H1 (cell line): Measurements from ENCODE around the gene CTSA. TPM values are rescaled to one million over a fixed set of nuclear protein-coding genes. Genes with fewer than 3 reads are reported as not detected.

ENCODE experiments used
- ASH2L ChIP-seq: fragments of 200-600, 300-600 bp; sonication (generic); IDR thresholded peaks from one replicate; pipeline ENCODE4 v1.7.1; 2017; ENCODE audit warnings: low read length
- ATF3 ChIP-seq: IDR thresholded peaks from 2 replicates; pipeline ENCODE4 v1.6.1; 2011; ENCODE audit warnings: low read depth, mild to moderate bottlenecking, low read length; ENCODE audit not compliant: insufficient read depth
- BCL11A ChIP-seq, 2 experiments: IDR thresholded peaks; one replicate each; pipeline ENCODE4 v1.6.1; 2011; ENCODE audit warnings: low read depth in 2 of 2, low read length in 2 of 2, mild to moderate bottlenecking in 2 of 2
- CHD2 ChIP-seq: IDR thresholded peaks from 2 replicates; pipeline ENCODE4 v1.6.1; 2012; ENCODE audit warnings: low read length, improper control_type of control experiment
- GTF2F1 ChIP-seq: IDR thresholded peaks from 2 replicates; pipeline ENCODE4 v1.6.1; 2012; ENCODE audit warnings: low read depth, low read length, improper control_type of control experiment, borderline replicate concordance
- HDAC2 ChIP-seq, 2 experiments: fragments of 300-600 bp in 1 of 2; sonication (generic) in 1 of 2; IDR thresholded peaks; 2 replicates each; pipeline ENCODE4 v1.6.1; 2011 to 2012; ENCODE audit warnings: low read depth in 2 of 2, low read length in 2 of 2, mild to moderate bottlenecking in 2 of 2, moderate library complexity in 2 of 2, borderline replicate concordance in 1 of 2, inconsistent platforms in 1 of 2
- JUND ChIP-seq: IDR thresholded peaks from 2 replicates; pipeline ENCODE4 v1.6.1; 2011; ENCODE audit warnings: mild to moderate bottlenecking, improper control_type of control experiment, low read length
- KDM4A ChIP-seq: IDR thresholded peaks from one replicate; pipeline ENCODE4 v1.7.1; 2012; ENCODE audit warnings: low read depth, mild to moderate bottlenecking, moderate library complexity, low read length, inconsistent platforms; ENCODE audit not compliant: severe bottlenecking
- PHF8 ChIP-seq: fragments of 200-600 bp; sonication (generic); conservative IDR thresholded peaks from 2 replicates; pipeline ENCODE4 v1.7.1; 2012; ENCODE audit warnings: low read depth, mild to moderate bottlenecking, inconsistent platforms, low read length, moderate library complexity
- POLR2AphosphoS5 ChIP-seq: IDR thresholded peaks from 2 replicates; pipeline ENCODE4 v1.6.1; 2011; ENCODE audit warnings: low read depth, low read length
- TAF1 ChIP-seq: IDR thresholded peaks from 2 replicates; pipeline ENCODE4 v1.6.1; 2011; ENCODE audit warnings: mild to moderate bottlenecking, low read depth, low read length
- TAF7 ChIP-seq: optimal IDR thresholded peaks from 2 replicates; pipeline ENCODE3; 2011; ENCODE audit warnings: low read depth, mild to moderate bottlenecking, inconsistent platforms, low read length, moderate library complexity, borderline replicate concordance
- TBP ChIP-seq: IDR thresholded peaks from 2 replicates; pipeline ENCODE4 v1.6.1; 2011; ENCODE audit warnings: low read depth, low read length, improper control_type of control experiment
- TEAD4 ChIP-seq: IDR thresholded peaks from 2 replicates; pipeline ENCODE4 v1.6.1; 2012; ENCODE audit warnings: low read depth, low read length, inconsistent platforms, mixed read lengths
- polyA plus RNA-seq, 7 experiments: library from polyadenylated mRNA; depleted of rRNA in 3 of 7; stranded (reverse) in 5 of 7; unstranded in 2 of 7; fragments of >200 nt in 5 of 7; fragments of 200-250 nt in 2 of 7; gene quantifications; 1 replicate in 5 of 7; 2 replicates in 1 of 7; 4 replicates in 1 of 7; pipeline versions ENCODE4 v1.2.1 to v1.2.3, GENCODE V29; 2011 to 2013; ENCODE audit warnings: missing spikeins in 2 of 7, mixed read lengths in 2 of 7
- total RNA-seq: library from RNA; stranded (reverse); fragmentation: NEBNext Ultra II Directional; extraction: Animal tissue kit (Norgen Biotek cat#: 25700); gene quantifications from 2 replicates; pipeline ENCODE4 v1.2.1, GENCODE V29; 2021
- TF ChIP-seq, protein P1 (sequence below): IDR thresholded peaks from 2 replicates; pipeline ENCODE4 v1.6.1; 2012; ENCODE audit warnings: inconsistent platforms

CTSA gene
- total and polyA plus RNA-seq, 2 of the 8 experiments (the other 6 are each of a cell fraction or from before 2014, with no cell fraction given), result 49.7 to 74.0 TPM

- TF ChIP-seq JUND (peak; percentile 80; the same call in 1 of the 2 replicates), BCL11A (IDR thresholded peaks at IDR 0.05; ENCODE audit: low read depth in 2 of 2, low read length in 2 of 2) (no peak), CHD2 (peak; percentile 91), HDAC2 (IDR thresholded peaks at IDR 0.05; ENCODE audit: borderline replicate concordance in 1 of 2, low read depth in 2 of 2, low read length in 2 of 2) (0 out of 4 replicates have a peak, but pooled peaks of 1 of the 2 experiments have one; percentile 13), TEAD4 (no peak), ATF3 (peak; percentile 80; the same call in 1 of the 2 replicates), ASH2L (no peak), PHF8 (no peak; the same call in 1 of the 2 replicates), KDM4A (peak; percentile 24), TAF7 (peak; percentile 58), TAF1 (peak; percentile 88), GTF2F1 (peak; percentile 18; the same call in 1 of the 2 replicates), TBP (peak; percentile 85), POLR2AphosphoS5 (peak; percentile 73)
- TF ChIP-seq, protein P1, sequence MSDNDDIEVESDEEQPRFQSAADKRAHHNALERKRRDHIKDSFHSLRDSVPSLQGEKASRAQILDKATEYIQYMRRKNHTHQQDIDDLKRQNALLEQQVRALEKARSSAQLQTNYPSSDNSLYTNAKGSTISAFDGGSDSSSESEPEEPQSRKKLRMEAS, result peak; percentile 9; the same call in 1 of the 2 replicates
These were observed 19.7 kb downstream of the CTSA start (continued) for GRCh38 chr20:45910670-45911485.
